Fibroblast of upper back skin (primary cell): ENCODE results near the gene CD84.
"Not testable (repeated sequence)": the region's sequence is repeated elsewhere in the genome, so short reads cannot be mapped to it uniquely, and the experiment has no call there.

Source experiments
- DNase-seq: peaks from one replicate; pipeline ENCODE4 v3.0.0-alpha.2; 2013

CD84 gene

DNA sequence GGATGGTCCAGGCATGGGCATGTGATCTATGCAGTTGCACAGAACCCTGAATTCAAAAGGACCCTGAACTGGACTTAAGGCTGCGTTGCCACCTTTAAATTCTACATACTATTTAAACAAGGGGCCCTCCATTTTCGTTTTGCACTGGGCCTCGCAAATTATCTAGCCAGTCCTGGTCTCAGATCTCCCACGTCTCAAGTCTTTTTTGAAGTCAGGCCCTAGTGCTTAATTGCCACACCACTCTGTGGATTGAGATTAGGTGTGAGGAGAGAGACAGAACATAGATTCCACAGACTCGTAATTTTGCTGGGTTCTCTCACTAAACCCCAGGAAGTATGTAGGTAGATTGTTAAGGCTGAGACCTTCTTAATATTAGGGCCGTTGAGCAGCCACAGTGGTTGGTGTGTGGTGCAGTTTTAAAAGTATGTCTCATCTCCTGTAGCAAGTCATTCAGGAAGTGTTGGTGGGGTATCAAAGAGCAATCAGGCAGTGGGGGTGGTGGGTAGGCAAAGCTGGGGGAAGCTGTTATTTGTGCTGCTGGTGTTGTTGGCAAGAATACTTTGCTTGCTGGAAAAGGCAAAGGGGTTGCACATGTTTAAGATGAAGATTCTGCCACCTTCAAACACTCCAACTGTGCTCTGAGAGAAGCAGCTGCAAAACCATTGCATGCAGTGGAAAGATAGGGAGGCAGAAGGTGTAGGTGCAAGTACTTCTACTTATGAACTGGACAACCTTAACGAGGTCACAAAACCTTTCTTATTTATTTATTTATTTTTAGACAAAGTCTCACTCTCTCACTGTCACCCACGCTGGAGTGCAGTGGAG lies 11.2 kb downstream of the CD84 start:
- no peak for DNase-seq

DNA sequence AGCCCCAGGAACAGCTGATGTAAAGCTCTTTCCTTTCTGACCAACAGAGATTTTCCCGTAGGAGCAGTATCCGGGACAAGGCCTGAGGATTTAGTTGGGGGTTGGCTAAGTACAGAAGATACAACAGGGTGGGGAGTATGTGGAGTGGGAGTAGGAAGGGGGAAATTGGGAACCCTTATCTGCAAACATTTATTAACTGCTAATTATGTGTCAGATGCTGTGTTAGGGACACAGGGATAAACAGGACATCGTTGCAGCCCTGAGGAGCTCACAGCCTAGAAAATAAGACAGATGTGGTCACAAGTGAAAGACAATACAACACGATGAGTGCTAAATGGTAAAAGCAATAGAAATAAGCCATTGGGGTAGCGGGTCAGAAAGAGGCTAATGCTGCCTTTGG lies 12.0 kb downstream of the CD84 start:
- DNase-seq = no peak

DNA sequence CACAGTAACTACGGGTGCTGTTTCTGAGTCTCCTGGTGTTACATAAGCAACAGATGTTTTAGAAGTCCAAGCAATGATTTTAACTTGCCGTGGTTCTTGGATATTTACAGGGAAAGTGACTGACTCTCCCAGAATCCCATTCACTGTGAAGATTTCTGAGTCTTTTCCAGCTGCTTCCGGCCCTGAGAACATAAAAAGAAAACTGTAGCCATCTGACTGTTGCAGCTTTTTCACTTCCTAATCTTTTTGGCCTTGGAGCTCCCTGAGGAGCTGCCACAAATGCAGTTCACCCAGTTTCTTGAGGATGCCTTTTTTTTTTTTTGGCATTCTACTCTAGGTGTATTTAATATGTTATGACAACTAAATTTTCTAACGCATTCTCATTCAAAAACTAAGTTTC lies 13.7 kb downstream of the CD84 start:
- no peak for DNase-seq

DNA sequence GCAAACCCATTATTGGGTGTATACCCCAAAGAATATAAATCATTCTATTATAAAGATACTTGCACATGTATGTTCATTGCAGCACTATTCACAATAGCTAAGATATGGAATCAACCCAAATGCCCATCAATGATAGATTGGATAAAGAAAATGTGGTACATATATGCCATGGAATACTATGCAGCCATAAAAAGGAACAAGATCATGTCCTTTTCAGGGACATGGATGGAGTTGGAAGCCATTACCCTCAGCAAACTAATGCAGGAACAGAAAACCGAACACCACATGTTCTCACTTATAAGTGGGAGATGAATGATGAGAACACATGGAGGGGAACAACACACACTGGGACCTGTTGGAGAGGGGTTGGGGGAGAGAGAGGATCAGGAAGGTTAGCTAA lies 16.1 kb downstream of the CD84 start:
- DNase-seq = not testable (repeated sequence)

DNA sequence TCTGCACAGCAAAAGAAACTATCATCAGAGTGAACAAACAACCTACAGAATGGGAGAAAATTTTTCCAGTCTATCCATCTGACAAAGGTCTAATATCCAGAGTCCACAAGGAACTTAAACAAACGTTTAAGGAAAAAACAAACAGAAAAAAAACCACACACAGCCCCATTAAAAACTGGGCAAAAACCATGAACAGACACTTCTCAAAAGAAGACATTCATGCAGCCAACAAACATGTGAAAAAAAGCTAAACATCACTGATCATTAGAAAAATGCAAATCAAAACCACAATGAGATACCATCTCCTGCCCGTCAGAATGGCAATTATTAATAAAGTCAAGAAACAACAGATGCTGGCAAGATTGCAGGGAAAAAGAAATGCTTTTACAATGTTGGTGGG lies 16.6 kb downstream of the CD84 start:
- not testable (repeated sequence) for DNase-seq

- no peak for DNase-seq
These were observed 18.5 kb downstream of the CD84 start for GRCh38 chr1:160560806-160561205.

GRCh38 chr1:160560045-160560705 lies 19.1 kb downstream of the CD84 start:
- no peak for DNase-seq

GRCh38 chr1:160559437-160559836 lies 19.9 kb downstream of the CD84 start:
- DNase-seq = not testable (repeated sequence)

GRCh38 chr1:160558660-160559380 lies 20.5 kb downstream of the CD84 start:
- no peak for DNase-seq

DNA sequence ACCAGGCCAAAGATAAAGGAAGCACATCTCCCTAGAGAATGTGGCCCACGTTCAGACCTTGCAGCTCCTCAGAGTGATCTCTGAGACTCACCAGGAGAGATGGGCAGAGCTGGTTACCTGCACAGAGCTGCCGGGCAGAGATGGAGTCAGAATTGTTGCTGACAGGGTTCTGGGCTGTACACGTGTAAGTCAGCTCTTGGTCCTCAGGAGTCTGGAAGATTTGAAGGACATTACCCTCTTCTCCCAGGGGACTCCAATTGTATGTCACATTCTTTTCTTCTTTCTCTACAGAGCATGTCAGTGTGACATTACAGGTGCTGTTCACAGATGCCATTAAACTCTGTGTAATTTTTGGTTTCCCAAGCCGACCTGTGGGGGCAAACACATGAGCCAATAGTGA lies 25.5 kb downstream of the CD84 start:
- DNase-seq = no peak

DNA sequence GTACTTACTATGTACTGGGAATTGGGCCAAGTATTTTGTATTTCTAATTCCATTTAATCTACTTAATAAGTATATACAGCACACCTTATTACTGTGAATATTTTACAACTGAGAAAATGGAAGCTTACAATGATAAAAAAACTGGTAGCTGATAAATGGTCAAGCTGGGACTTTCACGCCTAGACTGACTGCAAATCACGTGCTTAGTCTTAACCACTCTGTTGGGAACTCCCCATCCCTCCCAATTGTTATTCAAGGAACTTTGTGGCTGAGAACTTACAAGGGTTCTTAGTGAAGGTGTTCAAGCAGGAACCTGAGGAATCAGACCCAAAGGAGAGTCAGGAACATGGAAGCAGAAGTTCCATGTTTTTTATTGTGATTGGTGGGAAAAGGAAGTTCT lies 26.9 kb downstream of the CD84 start:
- no peak for DNase-seq

DNA sequence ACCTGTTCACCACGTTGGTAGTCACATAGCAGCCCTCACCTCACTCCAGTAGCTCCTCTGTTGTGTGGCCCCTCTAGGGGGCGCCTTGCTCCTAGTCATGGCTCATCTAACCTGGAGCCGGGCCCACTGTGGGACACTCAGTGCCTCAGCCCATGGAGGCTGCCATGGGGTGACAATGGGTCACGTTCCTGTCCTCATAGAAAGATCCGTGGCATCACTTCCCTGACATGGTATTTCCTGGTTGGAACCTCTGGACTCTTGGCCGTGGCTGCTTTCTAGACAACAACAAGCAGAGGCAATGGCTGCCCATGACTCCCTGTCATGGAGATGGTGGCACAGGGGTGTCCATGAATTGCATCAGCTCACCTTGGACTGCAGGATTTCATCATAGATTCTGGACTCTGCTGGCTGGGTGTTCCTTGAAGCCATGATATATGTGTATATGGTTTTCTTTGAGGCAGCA lies 28.7 kb downstream of the CD84 start:
- DNase-seq = no peak

DNA sequence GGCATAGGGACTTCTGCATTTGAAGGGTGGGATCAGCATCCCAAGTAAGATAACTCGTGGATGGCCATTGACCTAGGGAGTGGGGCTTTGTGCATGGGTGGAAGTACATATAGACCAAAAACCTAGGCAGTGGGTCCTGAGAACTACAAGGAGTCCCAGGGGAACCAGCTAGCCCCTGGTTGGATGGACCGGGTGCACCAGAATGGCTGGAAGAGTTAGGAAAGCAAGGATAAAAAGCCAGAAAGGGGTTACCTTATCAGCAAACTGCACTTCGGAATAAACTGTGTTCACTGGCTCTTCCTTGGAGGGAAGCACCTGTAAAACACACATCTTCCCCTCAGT lies 29.7 kb downstream of the CD84 start:
- no peak for DNase-seq

DNA sequence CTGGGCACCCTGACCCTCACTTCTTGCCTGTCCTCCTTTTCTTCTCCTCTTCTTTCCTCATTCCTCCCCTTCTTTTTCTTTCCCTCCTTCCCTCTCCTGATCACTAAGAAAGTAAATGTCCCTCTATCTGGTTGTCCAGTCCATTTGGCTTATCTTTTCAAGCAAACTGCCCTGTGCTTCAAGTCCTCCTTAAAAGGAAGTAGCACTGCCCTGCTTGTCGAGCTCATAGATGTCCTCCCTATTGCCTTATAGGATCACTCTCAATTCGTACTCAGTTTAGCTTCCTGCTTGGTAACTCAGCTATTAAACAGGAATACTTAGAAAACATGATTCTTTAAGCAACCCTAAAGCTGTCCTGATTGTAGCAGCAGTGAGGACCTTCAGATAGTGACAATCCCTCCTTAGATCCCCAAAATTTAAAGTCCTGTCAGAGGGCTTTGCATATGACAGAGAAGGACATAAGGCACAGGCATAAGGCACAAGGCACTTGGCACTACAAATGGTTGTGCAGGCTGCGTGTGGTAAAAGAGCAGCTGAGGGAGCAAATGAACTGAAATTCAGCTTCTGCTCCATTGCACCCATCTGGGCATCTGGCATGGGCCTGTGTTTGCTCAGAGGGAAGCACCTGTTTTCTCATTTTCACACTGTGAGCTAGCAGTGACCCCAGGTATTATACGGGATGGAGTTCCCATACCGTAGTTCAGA lies 30.2 kb downstream of the CD84 start:
- DNase-seq = no peak

DNA sequence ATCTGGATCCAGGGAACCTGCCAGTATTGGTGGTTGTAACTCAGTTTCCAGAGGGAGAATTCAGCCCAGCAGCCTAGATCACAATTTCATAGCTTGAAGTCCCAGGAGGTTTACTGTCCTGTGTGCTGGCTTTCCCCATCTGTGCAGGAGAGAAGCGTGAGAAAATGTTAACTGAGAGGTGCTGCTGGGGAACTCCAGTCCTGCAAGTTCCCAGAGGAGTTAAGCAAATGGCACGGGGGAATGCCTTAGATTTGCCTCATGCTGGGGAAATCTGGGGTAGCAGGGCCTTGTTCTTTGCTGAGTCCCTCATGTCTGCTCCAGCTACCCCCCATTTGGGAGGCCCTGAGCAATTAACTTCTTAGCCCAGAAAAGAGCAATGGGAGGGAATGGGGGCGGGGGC lies 31.1 kb downstream of the CD84 start:
- no peak for DNase-seq

GRCh38 chr1:160547422-160547821 lies 31.9 kb downstream of the CD84 start:
- DNase-seq = no peak

GRCh38 chr1:160546942-160547341 lies 32.4 kb downstream of the CD84 start:
- DNase-seq = no peak

DNA sequence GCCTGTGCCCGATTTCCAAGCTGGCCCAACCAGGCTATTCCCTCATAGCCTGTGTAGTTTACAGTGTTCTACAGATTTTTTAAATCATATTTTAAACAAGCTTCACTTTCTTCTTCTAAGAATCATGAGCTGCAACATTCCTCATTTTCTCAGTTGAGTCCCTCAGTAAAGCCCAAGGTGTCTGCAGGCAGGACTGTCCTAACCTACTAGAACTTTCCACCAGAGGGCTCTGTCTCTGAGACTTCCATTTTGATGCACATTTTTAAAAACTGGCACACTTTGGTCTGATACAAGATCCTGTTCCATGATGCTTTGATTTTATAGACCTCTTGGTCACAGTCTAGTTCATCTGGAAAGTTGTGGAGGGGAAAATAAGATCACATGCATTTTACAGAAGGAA lies 34.6 kb downstream of the CD84 start:
- DNase-seq = no peak

DNA sequence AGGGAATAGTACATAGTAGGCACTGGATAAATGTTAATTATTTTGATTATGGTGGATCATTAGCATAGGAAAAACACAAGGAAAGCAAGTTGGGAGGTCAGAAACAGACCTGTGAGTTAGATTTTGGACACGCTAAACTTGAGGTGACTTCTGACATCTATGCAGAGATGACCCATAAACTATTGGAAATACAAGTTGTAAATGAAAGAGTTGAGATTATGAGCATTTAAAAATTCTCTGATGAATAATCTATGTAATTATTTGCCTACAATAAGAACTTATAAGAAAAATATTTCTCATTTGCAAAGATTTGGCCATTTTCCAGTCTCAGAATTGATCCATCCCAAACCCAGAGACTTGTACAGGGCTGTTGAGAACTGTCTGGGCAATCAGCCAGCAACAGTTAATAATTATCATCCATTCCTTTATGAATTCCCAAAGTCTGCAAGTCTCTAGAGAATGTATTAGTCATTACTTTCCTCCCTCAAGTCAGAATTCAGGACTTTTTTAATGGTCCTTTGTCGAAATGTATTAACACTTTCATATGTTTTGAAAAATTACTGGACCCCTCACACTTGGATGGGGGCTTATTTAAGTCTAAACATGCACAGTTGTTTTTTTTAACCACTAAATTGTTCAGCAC lies 36.9 kb downstream of the CD84 start:
- peak; percentile 7 for DNase-seq

GRCh38 chr1:160541622-160542302 lies 37.5 kb downstream of the CD84 start:
- DNase-seq = no peak

- no peak for DNase-seq
These were observed 38.5 kb downstream of the CD84 start for GRCh38 chr1:160540859-160541233.
